Osteocyte (in vitro differentiated cells): ENCODE measurements around the gene ATXN2. TPM values are rescaled to one million over a fixed set of nuclear protein-coding genes. Genes with fewer than 3 reads are reported as not detected.
"Not testable (repeated sequence)": the region's sequence is repeated elsewhere in the genome, so short reads cannot be mapped to it uniquely, and the experiment has no call there.

Source experiments
- DNase-seq: peaks from one replicate; pipeline ENCODE4 v3.0.0; 2021; ENCODE audit warnings: mixed read lengths; ENCODE audit not compliant: unreplicated experiment; ENCODE audit errors: extremely low spot score
- H3K27ac Mint-ChIP-seq: one replicate; pipeline ENCODE4 v1.8.0; 2021; ENCODE audit warnings: mild to moderate bottlenecking, mixed read lengths; ENCODE audit not compliant: unreplicated experiment
- H3K27me3 Mint-ChIP-seq: one replicate; pipeline ENCODE4 v1.8.0; 2021; ENCODE audit warnings: mixed read lengths; ENCODE audit not compliant: unreplicated experiment
- H3K36me3 Mint-ChIP-seq: one replicate; pipeline ENCODE4 v1.8.0; 2021; ENCODE audit warnings: mixed read lengths; ENCODE audit not compliant: unreplicated experiment
- H3K4me1 Mint-ChIP-seq: one replicate; pipeline ENCODE4 v1.8.0; 2021; ENCODE audit warnings: mixed read lengths; ENCODE audit not compliant: unreplicated experiment
- H3K4me3 Mint-ChIP-seq: one replicate; pipeline ENCODE4 v1.8.0; 2021; ENCODE audit warnings: mild to moderate bottlenecking, moderate library complexity, mixed read lengths; ENCODE audit not compliant: unreplicated experiment
- H3K9me3 Mint-ChIP-seq: one replicate; pipeline ENCODE4 v1.8.0; 2021; ENCODE audit warnings: mixed read lengths; ENCODE audit not compliant: unreplicated experiment
- total RNA-seq: library from RNA; stranded (reverse); gene quantifications from 2 replicates; pipeline ENCODE4 v1.2.1, GENCODE V29; 2021
- TF ChIP-seq, protein P1 (sequence below): fragments of 200-600 bp; sonication (generic); IDR thresholded peaks from 2 replicates; pipeline ENCODE4 v1.5.0; 2021; ENCODE audit warnings: antibody characterized with exemption, mild to moderate bottlenecking, moderate library complexity

ATXN2 gene
- total RNA-seq, 1 donor from 2014 or later = 78.9 TPM

DNA sequence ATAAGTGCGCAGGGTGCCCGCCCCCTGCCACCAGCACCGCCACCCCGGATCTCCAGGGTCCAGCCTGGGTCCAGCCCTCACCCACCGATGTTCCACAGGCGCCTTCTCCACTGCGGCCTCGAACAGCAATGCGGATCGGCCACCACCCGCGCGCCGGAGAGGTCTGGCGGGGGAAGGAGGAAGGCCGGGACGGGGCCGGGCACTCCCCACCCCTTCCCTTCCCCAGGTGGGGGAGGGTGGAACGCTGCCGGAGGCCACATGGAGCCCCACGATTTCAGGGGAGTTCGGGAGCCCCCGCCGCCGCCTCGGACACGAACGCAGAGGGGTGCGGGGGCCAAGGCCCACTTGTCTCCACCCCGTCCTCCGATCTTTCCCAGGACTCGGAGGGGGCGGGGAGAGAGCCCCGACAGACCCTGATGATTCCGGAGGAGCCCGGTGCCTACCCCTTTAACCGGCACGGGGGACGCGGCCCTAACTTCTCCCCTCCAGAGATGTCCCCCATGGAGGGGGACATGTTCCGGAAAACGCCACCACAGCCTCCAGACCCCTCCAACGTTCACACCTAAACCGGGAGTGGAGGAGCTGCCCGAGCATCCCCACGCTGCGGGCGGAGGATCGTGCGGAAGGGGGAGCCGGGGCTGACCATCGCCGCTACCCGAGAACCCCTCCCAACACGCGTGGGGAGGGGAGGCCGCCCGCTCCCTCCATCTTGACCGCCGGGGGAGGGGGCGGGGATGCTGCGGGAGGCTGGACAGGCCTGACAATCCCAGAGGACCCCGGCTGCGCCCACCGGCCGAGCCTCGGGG, 1.1 kb downstream of the ATXN2 start:
- Mint-ChIP-seq H3K4me1 (peaks cover 47% of the 10 kb centered on the region), H3K27me3 (no peaks in the 10 kb centered on the region), H3K4me3 (peak overlapping the region; percentile 85), H3K27ac (peak overlapping the region; percentile 87), H3K36me3 (no peaks in the 10 kb centered on the region), H3K9me3 (no peaks in the 10 kb centered on the region)
- TF ChIP-seq, protein P1, sequence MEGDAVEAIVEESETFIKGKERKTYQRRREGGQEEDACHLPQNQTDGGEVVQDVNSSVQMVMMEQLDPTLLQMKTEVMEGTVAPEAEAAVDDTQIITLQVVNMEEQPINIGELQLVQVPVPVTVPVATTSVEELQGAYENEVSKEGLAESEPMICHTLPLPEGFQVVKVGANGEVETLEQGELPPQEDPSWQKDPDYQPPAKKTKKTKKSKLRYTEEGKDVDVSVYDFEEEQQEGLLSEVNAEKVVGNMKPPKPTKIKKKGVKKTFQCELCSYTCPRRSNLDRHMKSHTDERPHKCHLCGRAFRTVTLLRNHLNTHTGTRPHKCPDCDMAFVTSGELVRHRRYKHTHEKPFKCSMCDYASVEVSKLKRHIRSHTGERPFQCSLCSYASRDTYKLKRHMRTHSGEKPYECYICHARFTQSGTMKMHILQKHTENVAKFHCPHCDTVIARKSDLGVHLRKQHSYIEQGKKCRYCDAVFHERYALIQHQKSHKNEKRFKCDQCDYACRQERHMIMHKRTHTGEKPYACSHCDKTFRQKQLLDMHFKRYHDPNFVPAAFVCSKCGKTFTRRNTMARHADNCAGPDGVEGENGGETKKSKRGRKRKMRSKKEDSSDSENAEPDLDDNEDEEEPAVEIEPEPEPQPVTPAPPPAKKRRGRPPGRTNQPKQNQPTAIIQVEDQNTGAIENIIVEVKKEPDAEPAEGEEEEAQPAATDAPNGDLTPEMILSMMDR = no peak
- DNase-seq = peak; percentile 85

DNA sequence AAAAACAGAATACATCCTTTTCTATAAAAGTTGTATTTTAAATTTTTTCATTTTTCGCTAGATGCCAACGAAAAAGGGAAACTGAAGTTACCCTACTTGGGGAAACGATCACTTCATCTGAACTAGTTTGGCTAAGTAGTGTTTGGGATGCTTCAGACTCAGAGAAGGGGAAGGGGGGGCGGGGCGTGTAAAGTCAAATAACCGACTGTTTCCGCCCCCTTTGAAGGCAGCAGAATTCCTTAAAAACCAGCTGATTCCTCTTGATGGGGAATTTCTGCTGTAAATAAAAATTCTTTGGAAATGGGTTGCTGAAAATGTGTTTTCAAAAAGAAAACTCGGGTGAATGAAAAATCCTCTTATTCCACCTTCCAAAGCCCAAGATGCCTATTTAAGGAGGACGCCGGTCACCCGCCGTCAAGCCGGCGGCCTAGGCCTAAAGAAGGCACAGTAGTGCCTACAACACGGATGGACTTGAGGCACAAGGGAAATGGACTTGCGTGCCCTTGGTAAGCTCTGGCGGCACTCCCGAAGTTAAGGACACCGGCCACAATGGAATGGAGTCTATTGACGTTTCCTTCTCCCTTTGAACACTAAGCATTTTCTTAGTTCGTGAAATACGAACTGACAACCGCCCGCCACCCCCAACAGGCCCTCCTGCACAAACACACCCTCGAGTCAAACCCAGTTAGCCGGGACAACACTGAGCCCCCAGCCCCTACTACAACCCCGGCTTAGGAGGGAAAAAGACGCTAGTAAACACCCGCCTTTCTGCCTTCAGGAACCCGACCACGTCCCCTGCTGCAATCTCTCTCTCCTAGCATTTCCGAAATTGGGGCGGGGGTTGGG, 1.9 kb downstream of the ATXN2 start:
- TF ChIP-seq, protein P1 = no peak
- peak overlapping the region; percentile 87 for H3K27ac Mint-ChIP-seq
- no peak for DNase-seq
- H3K27me3 Mint-ChIP-seq = no peaks in the 10 kb centered on the region
- H3K36me3 Mint-ChIP-seq = no peaks in the 10 kb centered on the region
- peak overlapping the region; percentile 85 for H3K4me3 Mint-ChIP-seq
- H3K4me1 Mint-ChIP-seq = peaks cover 50% of the 10 kb centered on the region
- H3K9me3 Mint-ChIP-seq = no peaks in the 10 kb centered on the region

DNA sequence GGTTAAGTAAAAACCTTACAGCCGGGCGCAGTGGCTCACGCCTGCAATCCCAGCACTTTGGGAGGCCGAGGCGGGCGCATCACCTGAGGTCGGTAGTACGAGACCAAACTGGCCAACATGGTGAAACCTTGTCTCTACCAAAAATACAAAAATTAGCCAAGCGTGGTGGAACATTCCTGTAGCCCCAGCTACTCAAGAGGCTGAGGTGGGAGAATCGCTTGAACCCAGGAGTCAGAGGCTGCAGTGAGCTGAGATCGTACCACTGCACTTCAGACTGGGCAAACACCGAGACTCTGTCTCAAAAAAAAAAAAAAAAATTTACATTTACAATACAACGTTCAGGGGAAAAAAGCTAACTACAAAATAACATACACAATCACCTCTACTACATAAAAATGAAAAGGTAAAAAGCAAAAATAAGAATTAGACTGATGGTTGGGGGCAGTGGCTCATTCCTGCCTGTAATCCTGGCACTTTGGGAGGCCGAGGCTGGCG, 3.7 kb downstream of the ATXN2 start:
- H3K27ac Mint-ChIP-seq = peak overlapping the region; percentile 87
- not testable (repeated sequence) for H3K27me3 Mint-ChIP-seq, DNase-seq, H3K36me3 Mint-ChIP-seq, H3K9me3 Mint-ChIP-seq
- peaks cover 48% of the 10 kb centered on the region for H3K4me1 Mint-ChIP-seq
- peak overlapping the region; percentile 55 for H3K4me3 Mint-ChIP-seq

DNA sequence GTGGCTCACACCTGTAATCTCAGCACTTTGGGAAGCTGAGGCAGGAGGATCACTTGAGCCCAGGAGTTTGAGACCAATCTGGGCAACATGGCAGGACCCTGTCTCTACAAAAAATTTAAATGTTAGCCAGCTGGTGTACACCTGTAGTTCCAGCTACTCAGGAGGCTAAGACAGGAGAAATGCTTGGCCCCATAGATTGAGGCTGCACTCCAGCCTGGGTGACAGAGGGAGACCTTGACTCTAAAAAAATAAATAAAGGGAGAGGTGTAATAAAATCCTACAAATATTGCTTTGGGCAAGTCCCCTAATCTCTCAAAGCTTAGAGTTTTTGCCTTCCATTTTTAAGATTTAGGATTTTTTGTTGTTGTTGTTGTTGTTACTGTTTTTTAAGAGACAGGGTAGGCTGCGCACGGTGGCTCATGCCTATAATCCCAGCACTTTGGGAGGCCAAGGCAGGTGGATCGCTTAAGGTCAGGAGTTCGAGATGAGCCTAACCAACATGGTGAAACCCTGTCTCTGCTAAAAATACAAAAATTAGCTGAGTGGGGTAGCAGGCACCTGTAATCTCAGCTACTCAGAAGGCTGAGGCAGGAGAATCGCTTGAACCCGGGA, 7.6 kb downstream of the ATXN2 start:
- not testable (repeated sequence) for H3K27me3 Mint-ChIP-seq, H3K9me3 Mint-ChIP-seq, H3K4me3 Mint-ChIP-seq, DNase-seq, H3K36me3 Mint-ChIP-seq
- Mint-ChIP-seq H3K4me1 (peaks cover 40% of the 10 kb centered on the region), H3K27ac (peak overlapping the region; percentile 31)

- peaks cover 31% of the 10 kb centered on the region for H3K4me1 Mint-ChIP-seq
Observed at GRCh38 chr12:111590552-111590951, 8.6 kb downstream of the ATXN2 start.

More at GRCh38 chr12:111590552-111590951, 8.6 kb downstream of the ATXN2 start:
- H3K9me3 Mint-ChIP-seq = no peaks in the 10 kb centered on the region
- no peak overlapping the region for H3K4me3 Mint-ChIP-seq
- no peak overlapping the region for H3K27ac Mint-ChIP-seq
- H3K36me3 Mint-ChIP-seq = no peaks in the 10 kb centered on the region
- TF ChIP-seq, protein P1 = no peak
- H3K27me3 Mint-ChIP-seq = no peaks in the 10 kb centered on the region
- no peak for DNase-seq
